GM12865 (cell line): ENCODE data around the gene LCLAT1.

Source experiments
- DNase-seq: peaks from one replicate; pipeline ENCODE4 v3.0.0; 2010; ENCODE audit warnings: low read depth
- H3K4me3 ChIP-seq: 2 replicates; pipeline ENCODE4 v1.5.1; 2011; ENCODE audit warnings: mild to moderate bottlenecking, low read depth, low read length, control low read depth
- CTCF ChIP-seq: IDR thresholded peaks from 2 replicates; pipeline ENCODE4 v1.5.1; 2011; ENCODE audit warnings: low read length, control low read depth, low read depth, inconsistent platforms; ENCODE audit not compliant: insufficient read depth; ENCODE audit errors: missing control alignments

The LCLAT1 gene

GRCh38 chr2:30661173-30662107, 214.4 kb downstream of the LCLAT1 start:
- no peak for TF ChIP-seq CTCF
- peak; percentile 29 for DNase-seq

GRCh38 chr2:30662268-30663131, 215.5 kb downstream of the LCLAT1 start:
- H3K4me3 ChIP-seq, result no peak overlapping the region
- no peak for DNase-seq
- TF ChIP-seq CTCF, result no peak

More at GRCh38 chr2:30661173-30662107, 214.4 kb downstream of the LCLAT1 start:
- H3K4me3 ChIP-seq, result no peak overlapping the region

- DNase-seq, result no peak
- H3K4me3 ChIP-seq, result no peak overlapping the region
- no peak for TF ChIP-seq CTCF
Observed at GRCh38 chr2:30663321-30663720, 216.3 kb downstream of the LCLAT1 start.

- no peak for TF ChIP-seq CTCF
- DNase-seq, result no peak
- no peak overlapping the region for H3K4me3 ChIP-seq
Observed at GRCh38 chr2:30663806-30664205, 216.8 kb downstream of the LCLAT1 start.

GRCh38 chr2:30664761-30665358, 217.8 kb downstream of the LCLAT1 start:
- TF ChIP-seq CTCF, result no peak
- H3K4me3 ChIP-seq, result no peak overlapping the region
- DNase-seq, result no peak

GRCh38 chr2:30665761-30666265, 218.8 kb downstream of the LCLAT1 start:
- no peak for TF ChIP-seq CTCF
- H3K4me3 ChIP-seq, result no peak overlapping the region
- no peak for DNase-seq
